CD8-positive, alpha-beta memory T cell (primary cell): Measurements from ENCODE around the gene SHANK2. TPM values are rescaled to one million over a fixed set of nuclear protein-coding genes. Genes with fewer than 3 reads are reported as not detected.
"Not testable (repeated sequence)": the region's sequence is repeated elsewhere in the genome, so short reads cannot be mapped to it uniquely, and the experiment has no call there.

ENCODE experiments used
- CTCF ChIA-PET: fragments of 350-600 bp; sonication (Branson Sonifier 250); formaldehyde crosslinking; loops from one replicate; lab custom pipeline; 2021; ENCODE audit warnings: antibody characterized with exemption; lab: Charles Lee
- POLR2A ChIA-PET: fragments of 350-600 bp; sonication (Branson Sonifier 250); formaldehyde crosslinking; loops from one replicate; lab custom pipeline; 2021; ENCODE audit warnings: antibody characterized with exemption; lab: Charles Lee
- DNase-seq, 5 donors: peaks; one replicate each; pipeline versions ENCODE4 v3.0.0 to v3.0.0-alpha.2; 2020 to 2022; ENCODE audit warnings: mixed read lengths in 1 of 5
- H3K27ac ChIP-seq: one replicate; pipeline ENCODE4 v1.7.0; 2013; ENCODE audit warnings: low read depth, mild to moderate bottlenecking, low read length, moderate library complexity
- H3K27me3 ChIP-seq: 2 replicates; pipeline ENCODE4 v1.7.0; 2013; ENCODE audit warnings: low read length, mild to moderate bottlenecking; ENCODE audit not compliant: insufficient read depth, poor library complexity, severe bottlenecking
- H3K36me3 ChIP-seq: 2 replicates; pipeline ENCODE4 v1.7.0; 2013; ENCODE audit warnings: mild to moderate bottlenecking, low read length, moderate library complexity; ENCODE audit not compliant: insufficient read depth
- H3K4me1 ChIP-seq: 2 replicates; pipeline ENCODE4 v1.7.0; 2013; ENCODE audit warnings: mild to moderate bottlenecking, low read length, moderate library complexity; ENCODE audit not compliant: insufficient read depth
- H3K4me3 ChIP-seq: 2 replicates; pipeline ENCODE4 v1.7.0; 2013; ENCODE audit warnings: mild to moderate bottlenecking, low read length
- H3K9me3 ChIP-seq: 2 replicates; pipeline ENCODE4 v1.7.0; 2013; ENCODE audit warnings: mild to moderate bottlenecking, low read length
- H3K27ac Mint-ChIP-seq, 8 donors: one replicate each; pipeline ENCODE4 v1.8.0; 2020 to 2021; ENCODE audit warnings: mixed read lengths in 8 of 8, mild to moderate bottlenecking in 6 of 8, inconsistent platforms in 3 of 8, moderate library complexity in 3 of 8
- H3K27me3 Mint-ChIP-seq, 2 donors: one replicate each; pipeline ENCODE4 v1.8.0; 2020 to 2021; ENCODE audit warnings: mixed read lengths in 2 of 2, mild to moderate bottlenecking in 1 of 2, moderate library complexity in 1 of 2
- H3K36me3 Mint-ChIP-seq, 3 donors: one replicate each; pipeline ENCODE4 v1.8.0; 2020 to 2021; ENCODE audit warnings: mixed read lengths in 3 of 3, inconsistent platforms in 1 of 3, mild to moderate bottlenecking in 1 of 3
- H3K4me1 Mint-ChIP-seq, 3 donors: one replicate each; pipeline ENCODE4 v1.8.0; 2020 to 2021; ENCODE audit warnings: mixed read lengths in 3 of 3, inconsistent platforms in 1 of 3, mild to moderate bottlenecking in 1 of 3
- H3K4me3 Mint-ChIP-seq, 7 donors: one replicate each; pipeline ENCODE4 v1.8.0; 2020 to 2021; ENCODE audit warnings: mixed read lengths in 7 of 7, mild to moderate bottlenecking in 6 of 7, moderate library complexity in 4 of 7, inconsistent platforms in 2 of 7
- H3K9me3 Mint-ChIP-seq, 5 donors: one replicate each; pipeline ENCODE4 v1.8.0; 2020 to 2022; ENCODE audit warnings: mixed read lengths in 5 of 5, mild to moderate bottlenecking in 3 of 5, moderate library complexity in 2 of 5, inconsistent platforms in 1 of 5
- polyA plus RNA-seq: library from polyadenylated mRNA; unstranded; fragments of 300-500 nt; fragmentation: Illumina TruSeq; gene quantifications from one replicate; pipeline ENCODE4 v1.2.3, GENCODE V29; 2021
- total RNA-seq, 2 experiments: library from RNA; stranded (reverse); gene quantifications; one replicate each; pipeline ENCODE4 v1.2.3, GENCODE V29; 2021

SHANK2 gene
- total and polyA plus RNA-seq, 3 experiments from 2014 or later, result not detected

GRCh38 chr11:71238941-71239340, 13.4 kb downstream of the SHANK2 start:
- H3K27me3 ChIP-seq, result no peaks in the 10 kb centered on the region
- no peaks in the 10 kb centered on the region for H3K36me3 ChIP-seq
- Mint-ChIP-seq H3K9me3 (no peaks in the 10 kb centered on the region), H3K4me3 (no peak overlapping the region), H3K36me3 (no peaks in the 10 kb centered on the region), H3K27ac (no peak overlapping the region), H3K4me1 (no peaks in the 10 kb centered on the region), H3K27me3 (peaks cover 8 to 14% of the 10 kb centered on the region in 2 donors)
- no peaks in the 10 kb centered on the region for H3K9me3 ChIP-seq
- no peaks in the 10 kb centered on the region for H3K4me1 ChIP-seq
- H3K27ac ChIP-seq, result no peak overlapping the region
- no peak for DNase-seq
- ChIA-PET CTCF (no interaction called here), POLR2A (no interaction called here)
- no peak overlapping the region for H3K4me3 ChIP-seq

GRCh38 chr11:71238285-71238875, 14.0 kb downstream of the SHANK2 start:
- Histone ChIP-seq H3K4me1 (no peaks in the 10 kb centered on the region), H3K27ac (no peak overlapping the region), H3K4me3 (no peak overlapping the region), H3K27me3 (no peaks in the 10 kb centered on the region), H3K36me3 (no peaks in the 10 kb centered on the region), H3K9me3 (no peaks in the 10 kb centered on the region)
- Mint-ChIP-seq H3K4me1 (no peaks in the 10 kb centered on the region), H3K27ac (no peak overlapping the region), H3K27me3 (peaks cover 8 to 14% of the 10 kb centered on the region in 2 donors), H3K9me3 (no peaks in the 10 kb centered on the region), H3K36me3 (no peaks in the 10 kb centered on the region), H3K4me3 (no peak overlapping the region)
- CTCF ChIA-PET, result no interaction called here
- no peak for DNase-seq
- POLR2A ChIA-PET, result no interaction called here

DNA sequence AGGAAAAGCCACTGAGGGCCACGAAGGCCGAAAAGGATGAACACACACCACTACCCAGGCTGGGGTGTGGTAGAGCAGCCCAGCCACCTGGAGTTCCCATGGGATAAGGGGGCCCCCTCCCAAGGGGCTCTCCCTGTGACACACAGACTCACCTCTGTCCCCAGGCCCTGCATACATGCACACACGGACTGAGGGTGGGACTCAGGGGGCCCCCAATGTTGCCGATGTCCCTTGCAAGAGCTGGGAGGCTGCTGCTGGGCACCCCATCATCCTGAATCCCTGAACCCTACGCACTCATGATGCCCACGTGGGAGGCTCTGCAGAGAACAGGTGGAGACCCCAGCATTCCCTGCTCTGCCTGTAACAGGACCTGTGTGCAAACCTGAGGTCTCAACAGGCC, 14.5 kb downstream of the SHANK2 start:
- Histone ChIP-seq H3K27me3 (no peaks in the 10 kb centered on the region), H3K4me3 (no peak overlapping the region), H3K4me1 (no peaks in the 10 kb centered on the region), H3K36me3 (no peaks in the 10 kb centered on the region), H3K9me3 (no peaks in the 10 kb centered on the region), H3K27ac (no peak overlapping the region)
- Mint-ChIP-seq H3K27ac (no peak overlapping the region), H3K9me3 (no peaks in the 10 kb centered on the region), H3K4me1 (no peaks in the 10 kb centered on the region), H3K4me3 (no peak overlapping the region), H3K36me3 (no peaks in the 10 kb centered on the region), H3K27me3 (peaks cover 8 to 15% of the 10 kb centered on the region in 2 donors)
- POLR2A ChIA-PET, result no interaction called here
- CTCF ChIA-PET, result no interaction called here
- DNase-seq, result no peak

DNA sequence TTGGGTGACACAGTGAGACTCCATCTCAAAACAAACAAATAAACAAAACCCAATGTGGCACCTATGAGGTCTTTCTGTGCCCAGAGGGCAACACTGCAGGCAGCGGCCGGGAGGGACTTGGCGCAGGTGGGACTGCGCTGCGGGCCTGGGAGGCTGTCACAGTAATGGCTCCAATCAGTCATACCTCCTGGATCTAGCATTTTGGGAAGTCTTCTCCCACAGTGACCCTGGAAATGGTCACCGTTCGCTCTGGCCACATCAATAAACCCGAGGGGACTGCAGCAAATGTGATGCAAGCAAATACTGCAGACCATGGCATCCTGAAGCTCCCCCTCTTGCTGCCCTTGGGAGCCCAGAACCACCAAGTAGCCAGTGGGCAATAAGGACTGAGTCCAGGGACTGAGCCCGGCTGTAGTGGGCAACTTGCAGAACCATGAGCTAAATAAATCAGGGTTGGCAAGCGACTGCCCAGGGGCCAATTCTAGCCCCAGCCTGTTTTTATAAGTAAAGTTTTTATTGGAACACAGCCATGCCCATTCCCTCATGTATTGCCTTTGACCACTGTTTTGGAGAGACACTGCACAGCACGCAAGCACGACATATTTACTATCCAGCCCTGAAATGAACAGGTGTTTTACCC, 15.4 kb downstream of the SHANK2 start:
- H3K4me3 ChIP-seq, result no peak overlapping the region
- DNase-seq, result no peak
- no peaks in the 10 kb centered on the region for H3K4me1 Mint-ChIP-seq
- no peak overlapping the region for H3K4me3 Mint-ChIP-seq
- no peaks in the 10 kb centered on the region for H3K9me3 ChIP-seq
- H3K27me3 ChIP-seq, result no peaks in the 10 kb centered on the region
- POLR2A ChIA-PET, result no interaction called here
- no peak overlapping the region for H3K27ac ChIP-seq
- no peak overlapping the region for H3K27ac Mint-ChIP-seq
- CTCF ChIA-PET, result no interaction called here
- no peaks in the 10 kb centered on the region for H3K4me1 ChIP-seq
- no peaks in the 10 kb centered on the region for H3K9me3 Mint-ChIP-seq
- H3K36me3 Mint-ChIP-seq, result no peaks in the 10 kb centered on the region
- H3K27me3 Mint-ChIP-seq, result peaks cover 8 to 10% of the 10 kb centered on the region in 2 donors
- no peaks in the 10 kb centered on the region for H3K36me3 ChIP-seq

DNA sequence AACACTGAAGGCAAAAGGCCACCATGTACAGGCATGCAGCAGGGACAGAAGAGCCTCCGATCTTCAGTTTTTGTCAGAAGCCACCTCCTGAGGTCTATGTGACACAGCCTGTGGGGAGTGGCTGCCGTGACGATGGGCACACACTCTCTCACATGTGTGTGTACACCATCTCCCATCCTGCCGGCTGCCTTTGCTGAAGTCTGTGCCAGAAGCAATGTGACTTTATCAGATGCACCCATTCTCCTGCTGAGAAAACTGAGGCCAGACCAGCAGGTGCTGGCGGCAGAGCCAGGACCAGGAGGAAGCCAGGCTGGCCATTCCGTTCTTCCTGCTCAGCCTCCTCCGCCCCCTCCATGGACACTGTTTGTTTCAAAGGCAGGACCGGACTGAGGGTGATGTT, 16.7 kb downstream of the SHANK2 start:
- H3K27me3 Mint-ChIP-seq, result peaks cover 8 to 10% of the 10 kb centered on the region in 2 donors
- no peak overlapping the region for H3K4me3 Mint-ChIP-seq
- H3K36me3 Mint-ChIP-seq, result no peaks in the 10 kb centered on the region
- DNase-seq, result no peak
- ChIA-PET POLR2A (no interaction called here), CTCF (no interaction called here)
- no peaks in the 10 kb centered on the region for H3K4me1 ChIP-seq
- no peak overlapping the region for H3K4me3 ChIP-seq
- H3K9me3 ChIP-seq, result no peaks in the 10 kb centered on the region
- H3K27ac Mint-ChIP-seq, result no peak overlapping the region
- H3K27me3 ChIP-seq, result no peaks in the 10 kb centered on the region
- H3K9me3 Mint-ChIP-seq, result no peaks in the 10 kb centered on the region
- H3K27ac ChIP-seq, result no peak overlapping the region
- H3K4me1 Mint-ChIP-seq, result no peaks in the 10 kb centered on the region
- no peaks in the 10 kb centered on the region for H3K36me3 ChIP-seq

- H3K9me3 Mint-ChIP-seq, H3K27me3 ChIP-seq, H3K4me1 Mint-ChIP-seq, H3K4me3 ChIP-seq, H3K36me3 Mint-ChIP-seq, CTCF ChIA-PET, H3K4me3 Mint-ChIP-seq, H3K27ac ChIP-seq, H3K27me3 Mint-ChIP-seq, POLR2A ChIA-PET, H3K27ac Mint-ChIP-seq, H3K4me1 ChIP-seq, H3K9me3 ChIP-seq, H3K36me3 ChIP-seq, DNase-seq: not testable (repeated sequence)
These were observed 18.2 kb downstream of the SHANK2 start for GRCh38 chr11:71233896-71234852.

DNA sequence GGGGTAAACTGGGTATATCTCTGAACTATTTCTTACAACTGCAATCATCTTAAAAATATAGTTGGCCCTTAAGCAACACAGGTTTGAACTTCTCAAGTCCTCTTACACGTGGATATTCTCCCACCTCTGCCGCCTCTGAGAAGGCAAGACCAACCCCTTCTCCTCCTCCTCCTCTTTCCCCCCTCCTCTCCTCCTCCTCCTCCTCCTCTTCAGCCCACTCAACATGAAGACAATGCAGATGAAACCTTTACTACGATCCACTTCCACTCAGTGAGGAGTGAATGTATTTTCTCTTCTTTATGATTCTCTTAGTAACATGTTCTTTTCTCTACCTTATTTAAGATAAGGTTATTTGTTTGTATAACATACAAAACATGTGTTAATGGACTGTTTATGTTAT, 20.0 kb downstream of the SHANK2 start:
- CTCF ChIA-PET, result no interaction called here
- H3K9me3 ChIP-seq, result no peaks in the 10 kb centered on the region

DNA sequence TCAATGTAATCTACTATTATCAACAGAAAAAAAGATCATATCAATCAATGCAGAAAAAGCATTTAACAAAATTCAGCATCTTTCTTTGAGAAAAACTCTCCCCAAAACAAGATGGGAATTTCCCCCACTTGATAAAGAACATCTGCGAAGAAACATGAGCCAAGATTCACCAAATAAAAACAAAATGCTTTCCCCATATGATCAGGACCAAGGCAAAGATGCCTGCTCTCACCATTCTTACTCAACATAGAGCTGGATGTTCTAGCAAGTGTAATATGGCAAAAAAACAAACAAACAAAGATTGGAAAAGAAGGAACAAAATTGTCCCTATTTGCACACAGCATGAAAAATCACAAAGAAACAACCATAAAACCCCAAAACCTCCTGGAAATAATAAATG, 23.4 kb downstream of the SHANK2 start:
- H3K27ac Mint-ChIP-seq, result no peak overlapping the region
- no peaks in the 10 kb centered on the region for H3K36me3 Mint-ChIP-seq
- H3K9me3 ChIP-seq, result no peaks in the 10 kb centered on the region
- no peaks in the 10 kb centered on the region for H3K27me3 ChIP-seq
- H3K27me3 Mint-ChIP-seq, result peaks cover 6 to 22% of the 10 kb centered on the region in 2 donors
- no peak overlapping the region for H3K4me3 Mint-ChIP-seq
- no peaks in the 10 kb centered on the region for H3K4me1 ChIP-seq
- ChIA-PET CTCF (no interaction called here), POLR2A (no interaction called here)
- H3K36me3 ChIP-seq, result no peaks in the 10 kb centered on the region
- H3K4me3 ChIP-seq, result no peak overlapping the region
- H3K9me3 Mint-ChIP-seq, result peaks cover 19 to 28% (median 24%) of the 10 kb centered on the region in 5 donors
- no peak overlapping the region for H3K27ac ChIP-seq
- DNase-seq, result no peak
- H3K4me1 Mint-ChIP-seq, result no peaks in the 10 kb centered on the region

More for the DNA sequence above, 20.0 kb downstream of the SHANK2 start:
- no peak overlapping the region for H3K4me3 ChIP-seq
- Mint-ChIP-seq H3K4me1 (no peaks in the 10 kb centered on the region), H3K9me3 (peaks cover 8 to 12% (median 9%) of the 10 kb centered on the region in 5 donors), H3K27ac (no peak overlapping the region), H3K36me3 (no peaks in the 10 kb centered on the region), H3K4me3 (no peak overlapping the region), H3K27me3 (peaks cover 6 to 19% of the 10 kb centered on the region in 2 donors)
- H3K4me1 ChIP-seq, result no peaks in the 10 kb centered on the region
- no peak for DNase-seq
- H3K36me3 ChIP-seq, result no peaks in the 10 kb centered on the region
- POLR2A ChIA-PET, result no interaction called here
- H3K27me3 ChIP-seq, result no peaks in the 10 kb centered on the region
- no peak overlapping the region for H3K27ac ChIP-seq
